CD14-positive monocyte (primary cell): ENCODE results near the gene WDTC1. TPM values are rescaled to one million over a fixed set of nuclear protein-coding genes. Genes with fewer than 3 reads are reported as not detected.
A peak's percentile ranks its signal among the peaks of the same experiment; 100 is the strongest.

Source experiments
- DNase-seq, 3 donors: peaks; one replicate each; pipeline ENCODE4 v3.0.0-alpha.2; 2011 to 2022
- H2AFZ ChIP-seq: 2 replicates; pipeline ENCODE4 v1.6.0; 2012; ENCODE audit warnings: mild to moderate bottlenecking, low read depth, low read length, inconsistent platforms; ENCODE audit not compliant: insufficient read depth, poor library complexity, severe bottlenecking
- H3K27ac ChIP-seq, 2 donors: 1 replicate in 1 of 2; 2 replicates in 1 of 2; pipeline ENCODE4 v1.5.1; 2012 to 2013; ENCODE audit warnings: low read length in 2 of 2, control low read depth in 1 of 2, inconsistent platforms in 1 of 2, low read depth in 1 of 2, mild to moderate bottlenecking in 1 of 2
- H3K27me3 ChIP-seq, 2 donors: one replicate each; pipeline versions ENCODE4 v1.6.0 to v1.6.1; 2011 to 2013; ENCODE audit warnings: low read length in 2 of 2; ENCODE audit not compliant: control insufficient read depth in 2 of 2, insufficient read depth in 2 of 2
- H3K36me3 ChIP-seq, 2 donors: replicated peaks in 1 of 2; 1 replicate in 1 of 2; 2 replicates in 1 of 2; pipeline versions ENCODE4 v1.5.1 to v1.6.1; 2012 to 2013; ENCODE audit warnings: low read length in 2 of 2, control low read depth in 1 of 2, inconsistent platforms in 1 of 2, mild to moderate bottlenecking in 1 of 2; ENCODE audit not compliant: insufficient read depth in 2 of 2, control insufficient read depth in 1 of 2
- H3K4me1 ChIP-seq, 2 donors: 1 replicate in 1 of 2; 2 replicates in 1 of 2; pipeline versions ENCODE4 v1.5.1 to v1.6.1; 2012 to 2013; ENCODE audit warnings: low read length in 2 of 2, control low read depth in 1 of 2, inconsistent platforms in 1 of 2, mild to moderate bottlenecking in 1 of 2, moderate library complexity in 1 of 2; ENCODE audit not compliant: insufficient read depth in 2 of 2, control insufficient read depth in 1 of 2
- H3K4me2 ChIP-seq: replicated peaks from 2 replicates; pipeline ENCODE3; 2012; ENCODE audit warnings: low read length, moderate library complexity, mild to moderate bottlenecking; ENCODE audit not compliant: poor library complexity, severe bottlenecking; ENCODE audit errors: extremely low read depth
- H3K4me3 ChIP-seq, 3 experiments: fragments of 200-600 bp in 1 of 3; sonication (generic) in 1 of 3; replicated peaks in 1 of 3; 1 replicate in 2 of 3; 2 replicates in 1 of 3; pipeline ENCODE4 v1.5.1; 2011 to 2013; ENCODE audit warnings: low read length in 3 of 3, mild to moderate bottlenecking in 3 of 3, control low read depth in 2 of 3, low read depth in 2 of 3, inconsistent platforms in 1 of 3, moderate library complexity in 1 of 3
- H3K79me2 ChIP-seq: 2 replicates; pipeline ENCODE4 v1.6.0; 2012; ENCODE audit warnings: mild to moderate bottlenecking, control low read depth, inconsistent platforms, low read length, moderate library complexity; ENCODE audit not compliant: insufficient read depth
- H3K9ac ChIP-seq: 2 replicates; pipeline ENCODE4 v1.6.0; 2017; ENCODE audit warnings: low read length, mild to moderate bottlenecking; ENCODE audit not compliant: insufficient read depth, poor library complexity, severe bottlenecking
- H3K9me3 ChIP-seq, 2 donors: replicated peaks in 1 of 2; 1 replicate in 1 of 2; 2 replicates in 1 of 2; pipeline versions ENCODE4 v1.5.1 to v1.6.1; 2012 to 2013; ENCODE audit warnings: low read length in 2 of 2, control low read depth in 1 of 2; ENCODE audit not compliant: control insufficient read depth in 1 of 2, insufficient read depth in 1 of 2
- H4K20me1 ChIP-seq: 2 replicates; pipeline ENCODE4 v1.6.0; 2012; ENCODE audit warnings: mild to moderate bottlenecking, low read length, control low read depth, moderate library complexity; ENCODE audit not compliant: insufficient read depth
- H3K27ac Mint-ChIP-seq, 7 donors: one replicate each; pipeline ENCODE4 v1.8.0; 2020; ENCODE audit warnings: mild to moderate bottlenecking in 7 of 7, mixed read lengths in 7 of 7, moderate library complexity in 6 of 7, inconsistent platforms in 2 of 7
- H3K27me3 Mint-ChIP-seq, 3 donors: one replicate each; pipeline ENCODE4 v1.8.0; 2021 to 2022; ENCODE audit warnings: low read depth in 3 of 3, mild to moderate bottlenecking in 3 of 3, mixed read lengths in 3 of 3, moderate library complexity in 3 of 3, inconsistent platforms in 1 of 3
- H3K36me3 Mint-ChIP-seq, 2 donors: one replicate each; pipeline ENCODE4 v1.8.0; 2020; ENCODE audit warnings: mixed read lengths in 2 of 2, inconsistent platforms in 1 of 2, mild to moderate bottlenecking in 1 of 2
- H3K4me1 Mint-ChIP-seq: one replicate; pipeline ENCODE4 v1.8.0; 2020; ENCODE audit warnings: mild to moderate bottlenecking, mixed read lengths
- H3K4me3 Mint-ChIP-seq, 2 donors: one replicate each; pipeline ENCODE4 v1.8.0; 2020; ENCODE audit warnings: mild to moderate bottlenecking in 2 of 2, mixed read lengths in 2 of 2, moderate library complexity in 1 of 2
- H3K9me3 Mint-ChIP-seq, 7 donors: one replicate each; pipeline ENCODE4 v1.8.0; 2020 to 2022; ENCODE audit warnings: mixed read lengths in 7 of 7, mild to moderate bottlenecking in 6 of 7, moderate library complexity in 6 of 7, inconsistent platforms in 2 of 7
- WGBS: methylation state at CpG from one replicate; pipeline ENCODE4 v1.1.5; 2013; ENCODE audit warnings: missing lambda C conversion rate; ENCODE audit not compliant: insufficient coverage; 5-methylcytosine and 5-hydroxymethylcytosine counted together
- intact Hi-C, 2 donors: fragments of 100-400 bp; cut with micrococcal nuclease; formaldehyde crosslinking; loops; one replicate each; pipeline versions ENCODE4 v1.15.0 to v1.15.1; 2023
- polyA plus RNA-seq, 3 donors: library from polyadenylated mRNA; depleted of rRNA in 1 of 3; unstranded in 2 of 3; stranded (reverse) in 1 of 3; fragments of 300-500 nt in 2 of 3; fragments of >200 nt in 1 of 3; fragmentation: Illumina TruSeq in 2 of 3; gene quantifications; 1 replicate in 2 of 3; 2 replicates in 1 of 3; pipeline ENCODE4 v1.2.3, GENCODE V29; 2012 to 2021
- TF ChIP-seq, protein P1 (sequence below): fragments of 200-600 bp; IDR thresholded peaks from one replicate; pipeline ENCODE4 v1.8.0; 2022; ENCODE audit warnings: antibody characterized with exemption, mild to moderate bottlenecking

The WDTC1 gene
- polyA plus RNA-seq, 3 donors = 2.1 to 26.6 (median 4.3) TPM

DNA sequence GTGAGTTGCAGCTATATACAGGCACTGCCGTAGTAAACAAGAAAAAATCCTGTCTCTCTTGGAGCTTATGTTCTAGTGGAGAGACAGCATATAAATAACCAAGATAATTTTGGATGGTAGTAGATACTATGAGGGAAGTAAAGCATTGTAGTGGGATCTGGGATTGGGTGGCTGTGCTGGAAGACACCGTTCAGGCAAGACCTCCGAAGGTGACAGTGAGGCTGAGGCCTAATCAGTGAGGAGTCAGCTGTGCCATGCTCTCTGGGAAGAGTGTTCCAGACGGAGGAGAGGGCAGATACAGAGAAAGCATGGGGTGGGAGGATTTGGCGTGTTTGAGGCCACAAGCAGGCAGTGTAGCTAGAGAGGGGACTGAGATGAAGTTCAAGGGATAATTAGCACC, 93.5 kb downstream of the WDTC1 start:
- Histone ChIP-seq H3K79me2 (peaks cover 74% of the 10 kb centered on the region), H3K4me3 (no peak overlapping the region), H3K27me3 (no peaks in the 10 kb centered on the region), H4K20me1 (peaks cover 45% of the 10 kb centered on the region), H3K36me3 (peaks cover 46 to 79% of the 10 kb centered on the region in 2 donors), H3K4me2 (no peak overlapping the region), H3K27ac (peak overlapping the region in 1 of 2 donors; percentile 51), H3K9me3 (no peaks in the 10 kb centered on the region), H3K4me1 (peaks cover 11 to 13% of the 10 kb centered on the region in 2 donors), H2AFZ (no peak overlapping the region), H3K9ac (no peak overlapping the region)
- intact Hi-C loops = loop anchor here in 1 of 2 donors (10.0 kb wide), 1 partner anchor 337 kb away; no protein-coding TSS in a partner anchor
- 95% methylated on average over 5 of the region's 5 CpGs for WGBS
- Mint-ChIP-seq H3K9me3 (peaks cover 0 to 2% (median 0%) of the 10 kb centered on the region in 7 donors), H3K27me3 (peaks cover 0 to 1% (median 0%) of the 10 kb centered on the region in 3 donors), H3K4me3 (no peak overlapping the region), H3K27ac (peak overlapping the region in 2 of 7 donors; percentile 12 to 37), H3K4me1 (peaks cover 28% of the 10 kb centered on the region), H3K36me3 (peaks cover 49 to 78% of the 10 kb centered on the region in 2 donors)
- TF ChIP-seq, protein P1, sequence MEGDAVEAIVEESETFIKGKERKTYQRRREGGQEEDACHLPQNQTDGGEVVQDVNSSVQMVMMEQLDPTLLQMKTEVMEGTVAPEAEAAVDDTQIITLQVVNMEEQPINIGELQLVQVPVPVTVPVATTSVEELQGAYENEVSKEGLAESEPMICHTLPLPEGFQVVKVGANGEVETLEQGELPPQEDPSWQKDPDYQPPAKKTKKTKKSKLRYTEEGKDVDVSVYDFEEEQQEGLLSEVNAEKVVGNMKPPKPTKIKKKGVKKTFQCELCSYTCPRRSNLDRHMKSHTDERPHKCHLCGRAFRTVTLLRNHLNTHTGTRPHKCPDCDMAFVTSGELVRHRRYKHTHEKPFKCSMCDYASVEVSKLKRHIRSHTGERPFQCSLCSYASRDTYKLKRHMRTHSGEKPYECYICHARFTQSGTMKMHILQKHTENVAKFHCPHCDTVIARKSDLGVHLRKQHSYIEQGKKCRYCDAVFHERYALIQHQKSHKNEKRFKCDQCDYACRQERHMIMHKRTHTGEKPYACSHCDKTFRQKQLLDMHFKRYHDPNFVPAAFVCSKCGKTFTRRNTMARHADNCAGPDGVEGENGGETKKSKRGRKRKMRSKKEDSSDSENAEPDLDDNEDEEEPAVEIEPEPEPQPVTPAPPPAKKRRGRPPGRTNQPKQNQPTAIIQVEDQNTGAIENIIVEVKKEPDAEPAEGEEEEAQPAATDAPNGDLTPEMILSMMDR = no peak
- no peak for DNase-seq

DNA sequence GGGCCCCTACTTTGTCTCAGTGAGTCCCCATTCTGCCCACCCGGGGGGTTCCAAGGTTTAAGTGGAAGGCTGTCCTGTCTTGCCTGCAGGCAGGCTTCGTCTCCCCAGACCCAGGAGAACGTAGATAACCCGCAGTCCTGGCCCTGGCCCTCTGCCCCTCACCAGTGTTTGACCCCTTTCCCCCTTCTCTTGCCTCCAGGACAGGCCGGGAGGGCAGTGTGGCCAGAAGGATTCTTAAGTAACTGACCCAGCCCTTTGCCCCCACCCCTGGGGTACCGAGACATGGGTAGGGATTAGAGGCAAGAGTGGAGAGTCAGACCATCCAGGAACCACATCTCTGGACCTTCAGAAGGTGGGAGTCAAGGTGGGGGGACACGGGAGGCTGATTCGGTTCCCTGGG, 96.4 kb downstream of the WDTC1 start:
- no peak for DNase-seq
- H2AFZ ChIP-seq = no peak overlapping the region
- Mint-ChIP-seq H3K4me1 (peaks cover 13% of the 10 kb centered on the region), H3K27me3 (peaks cover 0 to 1% (median 0%) of the 10 kb centered on the region in 3 donors), H3K4me3 (no peak overlapping the region), H3K27ac (peak overlapping the region in 4 of 7 donors; percentile 4 to 48 (median 29)), H3K36me3 (peaks cover 60 to 87% of the 10 kb centered on the region in 2 donors), H3K9me3 (peaks cover 0 to 2% (median 0%) of the 10 kb centered on the region in 7 donors)
- peaks cover 46% of the 10 kb centered on the region for H3K79me2 ChIP-seq
- 96% methylated on average over 7 of the region's 8 CpGs for WGBS
- TF ChIP-seq, protein P1 = no peak
- no peaks in the 10 kb centered on the region for H3K9me3 ChIP-seq
- H3K9ac ChIP-seq = no peak overlapping the region
- H3K27me3 ChIP-seq = no peaks in the 10 kb centered on the region
- intact Hi-C loops = no loop called here
- H3K27ac ChIP-seq = no peak overlapping the region
- H4K20me1 ChIP-seq = peaks cover 45% of the 10 kb centered on the region
- peaks cover 63 to 88% of the 10 kb centered on the region in 2 donors for H3K36me3 ChIP-seq
- peaks cover 4 to 6% of the 10 kb centered on the region in 2 donors for H3K4me1 ChIP-seq
- H3K4me2 ChIP-seq = no peak overlapping the region
- no peak overlapping the region for H3K4me3 ChIP-seq
